OCI-M2 (cell line): ENCODE measurements around the gene XYLB.

Experiments
- DNase-seq: peaks from one replicate; lab custom pipeline; 2025; ENCODE audit not compliant: unreplicated experiment; lab: John Stamatoyannopoulos, UW

The XYLB gene

GRCh38 chr3:38453075-38453912 is 106.7 kb downstream of the XYLB start, which contains the start of gene ACVR2B:
Gene ACVR2B (plus strand): TSS chr3:38453890. CDS start chr3:38454323, 433 bp downstream.
- DNase-seq = no peak

DNA sequence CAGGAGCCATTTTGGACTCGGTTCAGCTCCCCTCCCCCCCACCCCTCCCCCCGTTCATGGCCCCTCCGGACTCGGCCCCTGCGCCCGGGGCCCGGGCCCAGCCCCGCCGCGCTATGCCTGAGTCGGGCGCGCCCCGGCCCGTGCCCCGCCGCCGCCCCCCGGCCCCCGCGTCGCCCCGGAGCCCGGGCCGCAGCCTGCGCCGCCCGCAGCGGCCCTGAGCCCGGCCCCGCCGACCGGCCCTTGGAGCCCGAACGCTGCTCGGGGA is 107.3 kb downstream of the XYLB start:
- DNase-seq = no peak

DNA sequence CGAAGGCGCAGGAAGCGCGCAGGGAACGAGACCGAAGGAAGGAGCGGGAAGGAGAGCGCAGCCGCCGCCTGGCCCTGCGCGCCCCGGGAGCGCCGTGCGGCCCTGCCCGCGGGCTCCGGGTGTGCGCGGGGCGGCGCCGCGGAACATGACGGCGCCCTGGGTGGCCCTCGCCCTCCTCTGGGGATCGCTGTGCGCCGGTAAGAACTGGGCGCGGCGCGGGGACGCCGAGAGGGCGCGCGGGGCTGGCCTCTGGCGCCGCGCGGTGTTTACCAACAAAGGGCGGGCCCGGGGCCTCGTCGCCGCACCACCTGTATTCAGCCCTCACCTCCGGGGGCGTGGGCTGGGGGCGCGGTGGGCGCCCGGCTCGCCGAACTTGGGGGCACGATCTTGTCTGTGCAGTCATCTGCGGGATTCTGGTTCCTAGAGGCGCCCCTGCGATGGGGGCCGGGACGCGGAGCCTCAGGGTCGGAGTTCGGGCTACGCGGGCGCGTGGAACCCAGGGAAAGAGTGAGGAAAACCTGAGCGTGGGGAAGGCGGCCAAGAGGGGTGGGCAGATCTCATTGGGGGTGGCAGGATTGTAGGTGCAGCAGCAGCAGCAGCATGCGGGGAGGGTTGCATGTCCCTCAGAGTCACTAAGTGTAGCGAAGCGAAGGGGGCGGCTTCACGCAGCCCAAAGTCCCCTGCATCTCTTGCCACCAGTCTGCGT is 107.7 kb downstream of the XYLB start:
- DNase-seq = no peak

GRCh38 chr3:38454884-38455638 is 108.5 kb downstream of the XYLB start:
- no peak for DNase-seq

DNA sequence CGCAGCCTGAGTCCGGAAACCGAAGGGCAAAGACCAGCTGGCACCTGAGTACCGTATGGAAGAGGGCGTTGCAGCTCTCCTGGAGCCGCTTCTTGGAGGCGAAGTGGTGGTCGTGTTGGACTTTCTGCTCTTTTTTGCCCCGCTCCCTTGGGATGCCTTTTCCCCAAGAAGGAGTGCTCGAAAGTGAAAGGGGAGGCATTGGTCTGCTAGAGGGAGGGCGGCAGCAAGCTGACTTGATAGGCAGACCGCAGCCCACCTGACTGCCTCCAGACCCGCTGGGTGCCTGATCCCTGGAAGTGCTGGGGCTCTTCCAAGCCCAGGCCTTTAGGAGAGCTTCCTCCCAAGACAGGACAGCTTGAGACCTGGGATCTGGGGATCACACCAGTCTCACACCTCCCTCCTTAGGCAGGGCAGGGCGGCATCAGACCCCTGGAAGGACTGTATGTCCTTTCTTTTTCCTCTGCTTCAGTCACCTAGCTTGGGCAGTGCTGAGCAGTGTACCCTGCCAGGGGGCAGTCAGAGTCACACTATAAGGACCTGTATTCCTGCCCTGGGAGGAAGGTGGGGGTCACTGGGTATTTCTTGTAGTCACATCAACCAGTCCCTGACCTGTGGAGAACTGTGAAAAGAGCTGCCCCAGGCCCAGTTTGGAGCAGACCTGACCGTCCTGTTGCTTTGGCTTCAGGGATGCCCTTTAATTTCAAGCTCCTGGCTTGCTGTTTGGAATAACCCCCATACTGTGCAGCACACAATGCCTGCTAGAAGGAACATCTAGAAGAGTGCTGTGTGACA is 109.2 kb downstream of the XYLB start:
- DNase-seq = no peak

GRCh38 chr3:38457111-38458003 is 110.8 kb downstream of the XYLB start:
- no peak for DNase-seq

- DNase-seq = no peak
These were observed 112.4 kb downstream of the XYLB start for GRCh38 chr3:38458796-38459498.

DNA sequence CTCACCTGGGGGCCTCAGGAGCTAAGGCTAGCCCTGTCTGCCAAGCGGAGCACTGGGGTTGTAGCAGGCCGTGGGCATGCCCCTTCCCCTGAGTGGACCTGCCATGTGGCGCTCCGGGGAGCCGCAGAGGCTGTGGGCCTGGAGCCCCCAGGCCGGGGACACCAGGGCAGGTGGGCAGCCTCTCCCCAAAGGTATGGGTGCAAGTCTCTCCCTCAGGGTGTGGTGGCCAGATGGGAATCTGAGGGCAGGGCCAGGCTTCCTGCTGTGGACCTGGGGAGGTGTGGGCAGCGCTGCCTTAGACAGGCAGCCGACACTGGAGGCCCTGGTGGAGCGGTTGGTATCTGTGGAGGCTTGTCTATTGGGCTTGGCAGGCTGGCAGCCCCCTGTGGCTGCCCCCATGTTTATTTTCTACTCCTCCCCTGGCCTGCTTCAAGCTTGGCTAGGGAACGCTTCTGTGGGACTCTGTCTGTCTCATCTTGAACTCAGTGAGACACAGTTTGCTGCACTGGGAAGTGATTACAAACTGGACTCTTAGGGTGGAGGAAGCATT is 113.0 kb downstream of the XYLB start:
- DNase-seq = no peak

- no peak for DNase-seq
These were observed 114.0 kb downstream of the XYLB start for GRCh38 chr3:38460377-38461270.
